Measurements from ENCODE around the gene C16orf92. TPM values are rescaled to one million over a fixed set of nuclear protein-coding genes. Genes with fewer than 3 reads are reported as not detected.
A peak's percentile ranks its signal among the peaks of the same experiment; 100 is the strongest.

The C16orf92 gene
- total and polyA plus RNA-seq, 2 of the 13 experiments (the other 11 are each of a cell fraction or from before 2014, with no cell fraction given) = not detected

DNA sequence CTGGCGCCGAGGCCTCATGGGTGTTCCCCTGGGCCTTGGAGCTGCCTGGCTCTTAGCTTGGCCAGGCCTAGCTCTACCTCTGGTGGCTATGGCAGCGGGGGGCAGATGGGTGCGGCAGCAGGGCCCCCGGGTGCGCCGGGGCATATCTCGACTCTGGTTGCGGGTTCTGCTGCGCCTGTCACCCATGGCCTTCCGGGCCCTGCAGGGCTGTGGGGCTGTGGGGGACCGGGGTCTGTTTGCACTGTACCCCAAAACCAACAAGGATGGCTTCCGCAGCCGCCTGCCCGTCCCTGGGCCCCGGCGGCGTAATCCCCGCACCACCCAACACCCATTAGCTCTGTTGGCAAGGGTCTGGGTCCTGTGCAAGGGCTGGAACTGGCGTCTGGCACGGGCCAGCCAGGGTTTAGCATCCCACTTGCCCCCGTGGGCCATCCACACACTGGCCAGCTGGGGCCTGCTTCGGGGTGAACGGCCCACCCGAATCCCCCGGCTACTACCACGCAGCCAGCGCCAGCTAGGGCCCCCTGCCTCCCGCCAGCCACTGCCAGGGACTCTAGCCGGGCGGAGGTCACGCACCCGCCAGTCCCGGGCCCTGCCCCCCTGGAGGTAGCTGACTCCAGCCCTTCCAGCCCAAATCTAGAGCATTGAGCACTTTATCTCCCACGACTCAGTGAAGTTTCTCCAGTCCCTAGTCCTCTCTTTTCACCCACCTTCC is 35.5 kb upstream of the C16orf92 start:
- Histone ChIP-seq H3K9me3 (ENCODE audit: low read length) (no peaks in the 10 kb centered on the region), H3K79me2 (ENCODE audit: insufficient read depth, low read length) (no peaks in the 10 kb centered on the region), H3K4me1 (ENCODE audit: insufficient read depth, low read length) (no peaks in the 10 kb centered on the region), H3K27me3 (ENCODE audit: control insufficient read depth in 1 of 2, insufficient read depth in 2 of 2, low read length in 2 of 2) (no peaks in the 10 kb centered on the region), H2AFZ (ENCODE audit: low read length) (no peak overlapping the region), H3K36me3 (replicated peaks in 1 of 2; ENCODE audit: control insufficient read depth in 1 of 2, insufficient read depth in 2 of 2, low read length in 2 of 2) (peaks cover 54 to 92% of the 10 kb centered on the region in 2 experiments), H3K4me3 (replicated peaks in 1 of 3; ENCODE audit: insufficient read depth in 1 of 3, low read depth in 2 of 3, low read length in 3 of 3) (no peak overlapping the region), H3K9ac (ENCODE audit: insufficient read depth, low read depth, low read length) (no peak overlapping the region), H3K4me2 (ENCODE audit: low read depth, low read length) (no peak overlapping the region), H4K20me1 (ENCODE audit: insufficient read depth, low read length) (no peaks in the 10 kb centered on the region), H3K27ac (ENCODE audit: extremely low read length, insufficient read depth, low read length) (no peak overlapping the region)
- in situ Hi-C loops (cut with HindIII; ENCODE audit: extremely low pct_ligation_motif_present, low pct_unique_long_range_greater_than_20kb) = no loop called here
- ChIA-PET CTCF (ENCODE audit: low intra/inter-chr PET ratio, low total read pairs) (no interaction called here), POLR2A (interaction anchor here (1.0 kb wide), 1 partner anchor 14 kb away, joined by 3 read pairs; the partner anchor contains the start of gene TAOK2)
- no peak for FAIRE-seq
- ATAC-seq = no peak
- no peak for TF ChIP-seq HOXD1 (CRISPR knock-in tag; IDR thresholded peaks at IDR 0.05)
- no peak for TF ChIP-seq BCL6 (CRISPR knock-in tag; IDR thresholded peaks at IDR 0.05)
- TF ChIP-seq ZNF777 (CRISPR knock-in tag; IDR thresholded peaks at IDR 0.05) = no peak
- no peak for TF ChIP-seq CBX1 (IDR thresholded peaks at IDR 0.05; ENCODE audit: low read depth)
- no peak for TF ChIP-seq SETDB1 (CRISPR knock-in tag; IDR thresholded peaks at IDR 0.05; ENCODE audit: borderline replicate concordance)
- TF ChIP-seq STAT5B (CRISPR knock-in tag; IDR thresholded peaks at IDR 0.05) = no peak
- peak; percentile 68 for TF ChIP-seq RBFOX2 (IDR thresholded peaks at IDR 0.05; ENCODE audit: low read depth, low read length)
- no peak for TF ChIP-seq ATF3 (CRISPR knock-in tag; IDR thresholded peaks at IDR 0.05)
- no peak for TF ChIP-seq CC2D1A (CRISPR knock-in tag; IDR thresholded peaks at IDR 0.05)
- TF ChIP-seq AGO2 (optimal IDR thresholded peaks at IDR 0.05; ENCODE audit: low read depth, low read length) = peak; percentile 64
- TF ChIP-seq NR2F1 (CRISPR knock-in tag; IDR thresholded peaks at IDR 0.05) = no peak
- no peak for TF ChIP-seq DMTF1 (CRISPR knock-in tag; IDR thresholded peaks at IDR 0.05)
- TF ChIP-seq ZNF775 (CRISPR knock-in tag; IDR thresholded peaks at IDR 0.05; ENCODE audit: borderline replicate concordance) = no peak
- intact Hi-C loops (cut with micrococcal nuclease; ENCODE audit: unreplicated experiment) = no loop called here
- 97% methylated on average over 20 of the region's 35 CpGs for WGBS (ENCODE audit: low lambda C conversion rate)
- DNase-seq (ENCODE audit: low spot score) = no peak
- BruUV-seq (replicated peaks) = no TSS peak
